GM13977 (cell line): ENCODE measurements around the gene PRDM16.

ENCODE experiments used
- DNase-seq: peaks from one replicate; pipeline ENCODE4 v3.0.0; 2012; ENCODE audit warnings: low spot score
- in situ Hi-C: fragments of 300-500 bp; cut with MboI; formaldehyde crosslinking; loops from one replicate; pipeline ENCODE4 v1.12.0; 2022; ENCODE audit warnings: low sequenced_read_pairs, low pct_unique_long_range_greater_than_20kb, mixed read lengths, inconsistent platforms; ENCODE audit not compliant: unreplicated experiment
- TF ChIP-seq, protein P1 (sequence below): IDR thresholded peaks from 2 replicates; pipeline ENCODE4 v1.5.1; 2012; ENCODE audit warnings: mild to moderate bottlenecking, control low read depth; ENCODE audit not compliant: insufficient read depth; ENCODE audit errors: extremely low read depth, missing control alignments

Gene PRDM16

DNA sequence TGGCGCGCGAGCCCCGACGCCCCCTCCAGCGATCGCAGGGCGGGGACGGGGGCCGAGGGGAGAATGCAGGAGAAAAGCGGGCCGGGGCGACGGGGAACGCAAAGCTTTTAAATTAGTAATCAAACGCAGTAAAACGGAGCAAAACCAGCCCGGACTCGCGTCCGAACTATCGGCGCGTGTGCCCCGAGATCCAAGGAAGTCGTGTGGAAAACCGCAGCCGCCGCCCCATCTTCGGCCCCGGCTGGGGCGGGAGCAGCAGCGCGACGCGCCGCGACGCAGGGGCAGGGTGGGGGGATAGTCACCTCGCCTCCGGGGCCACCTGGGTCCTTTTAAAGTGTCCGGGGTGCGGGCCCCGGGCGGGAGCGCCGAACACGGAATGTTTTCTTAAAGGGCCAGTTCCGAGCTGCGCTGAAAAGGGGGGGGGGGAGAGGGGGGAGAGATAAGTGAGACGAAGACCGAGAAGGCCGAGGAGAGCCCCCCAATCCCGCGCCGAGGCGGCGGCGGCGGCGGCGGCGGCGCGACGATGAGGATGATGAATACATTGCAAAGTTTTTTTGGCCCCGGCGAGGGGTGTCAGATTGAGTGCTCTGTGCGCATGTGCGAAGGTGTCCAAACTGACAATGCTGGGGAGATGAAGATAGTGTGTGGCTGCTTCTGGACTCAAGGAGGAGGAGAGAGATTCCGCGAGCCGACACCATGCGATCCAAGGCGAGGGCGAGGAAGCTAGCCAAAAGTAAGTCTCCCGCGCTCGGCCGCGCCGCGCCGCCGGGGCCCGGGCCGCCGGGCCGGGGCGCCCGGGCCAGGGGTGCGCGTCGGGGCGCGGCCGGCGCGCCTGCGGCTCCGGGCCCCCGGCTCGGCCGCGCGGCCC is at the start of gene PRDM16:
Gene PRDM16 (plus strand): TSS at position 640 of the 868 bp plus-strand sequence. CDS start 57 bp downstream, at position 697.
- TF ChIP-seq, protein P1, sequence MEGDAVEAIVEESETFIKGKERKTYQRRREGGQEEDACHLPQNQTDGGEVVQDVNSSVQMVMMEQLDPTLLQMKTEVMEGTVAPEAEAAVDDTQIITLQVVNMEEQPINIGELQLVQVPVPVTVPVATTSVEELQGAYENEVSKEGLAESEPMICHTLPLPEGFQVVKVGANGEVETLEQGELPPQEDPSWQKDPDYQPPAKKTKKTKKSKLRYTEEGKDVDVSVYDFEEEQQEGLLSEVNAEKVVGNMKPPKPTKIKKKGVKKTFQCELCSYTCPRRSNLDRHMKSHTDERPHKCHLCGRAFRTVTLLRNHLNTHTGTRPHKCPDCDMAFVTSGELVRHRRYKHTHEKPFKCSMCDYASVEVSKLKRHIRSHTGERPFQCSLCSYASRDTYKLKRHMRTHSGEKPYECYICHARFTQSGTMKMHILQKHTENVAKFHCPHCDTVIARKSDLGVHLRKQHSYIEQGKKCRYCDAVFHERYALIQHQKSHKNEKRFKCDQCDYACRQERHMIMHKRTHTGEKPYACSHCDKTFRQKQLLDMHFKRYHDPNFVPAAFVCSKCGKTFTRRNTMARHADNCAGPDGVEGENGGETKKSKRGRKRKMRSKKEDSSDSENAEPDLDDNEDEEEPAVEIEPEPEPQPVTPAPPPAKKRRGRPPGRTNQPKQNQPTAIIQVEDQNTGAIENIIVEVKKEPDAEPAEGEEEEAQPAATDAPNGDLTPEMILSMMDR: no peak
- in situ Hi-C loops: no loop called here
- no peak for DNase-seq

DNA sequence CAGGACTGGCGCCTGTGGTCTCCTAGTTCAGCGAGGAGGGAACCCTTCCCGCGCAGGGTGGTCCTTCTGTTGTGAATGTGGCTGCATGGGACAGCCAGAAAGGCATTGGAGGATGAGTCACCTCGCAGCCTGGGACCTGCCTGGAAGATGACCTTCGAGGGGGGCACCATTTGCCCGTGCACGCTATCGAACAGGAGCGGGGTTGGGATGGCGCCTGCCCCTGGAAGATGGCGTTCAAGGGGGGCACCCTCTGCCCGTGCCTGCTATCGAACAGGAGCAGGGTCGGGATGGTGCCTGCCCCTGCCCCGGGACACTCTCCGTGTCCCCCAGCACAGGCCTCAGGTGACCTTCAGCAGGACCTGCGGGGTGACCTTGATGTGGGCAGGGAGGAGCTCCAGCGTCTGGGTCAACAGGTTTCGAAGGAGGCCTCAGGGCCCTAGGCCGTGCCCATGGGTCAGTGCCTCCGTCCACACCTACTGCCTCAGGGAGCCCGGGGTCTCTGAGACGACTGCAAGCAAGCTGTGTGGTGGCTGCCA is 49.4 kb upstream of the PRDM16 start:
- TF ChIP-seq, protein P1: no peak
- in situ Hi-C loops: no loop called here

DNA sequence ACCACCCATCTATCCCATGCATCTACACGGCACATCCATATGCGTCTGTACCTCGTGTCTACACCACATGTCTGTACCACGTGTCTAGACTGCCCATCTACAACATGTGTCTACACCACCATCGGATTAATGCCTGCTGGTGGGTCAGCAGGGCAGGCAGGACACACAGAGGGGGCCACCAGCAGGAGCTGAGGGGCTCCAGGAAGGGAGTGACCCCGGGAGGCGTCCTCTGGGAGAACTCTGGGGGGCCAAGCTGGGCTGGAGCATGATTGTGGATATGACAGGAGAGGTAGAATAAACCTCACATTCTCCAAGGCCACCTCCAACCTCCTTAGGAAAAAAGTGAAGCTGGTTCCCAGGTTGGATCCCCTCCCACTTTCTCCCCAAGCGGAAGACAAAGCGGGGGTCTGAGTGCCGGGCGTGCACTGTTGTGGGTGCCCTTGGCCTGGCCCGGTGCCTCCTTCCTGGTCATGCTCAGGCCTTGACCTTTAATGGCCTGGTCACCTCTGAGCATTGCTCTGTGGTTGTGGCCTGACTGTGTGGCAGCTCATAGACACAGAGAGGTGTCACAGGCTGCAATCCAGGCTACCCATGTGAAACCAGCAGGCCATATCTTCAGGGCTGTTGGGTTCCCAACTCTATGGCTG is 48.6 kb upstream of the PRDM16 start:
- in situ Hi-C loops: no loop called here
- TF ChIP-seq, protein P1: no peak
- DNase-seq: no peak

More for the DNA sequence above, 49.4 kb upstream of the PRDM16 start:
- DNase-seq: no peak

DNA sequence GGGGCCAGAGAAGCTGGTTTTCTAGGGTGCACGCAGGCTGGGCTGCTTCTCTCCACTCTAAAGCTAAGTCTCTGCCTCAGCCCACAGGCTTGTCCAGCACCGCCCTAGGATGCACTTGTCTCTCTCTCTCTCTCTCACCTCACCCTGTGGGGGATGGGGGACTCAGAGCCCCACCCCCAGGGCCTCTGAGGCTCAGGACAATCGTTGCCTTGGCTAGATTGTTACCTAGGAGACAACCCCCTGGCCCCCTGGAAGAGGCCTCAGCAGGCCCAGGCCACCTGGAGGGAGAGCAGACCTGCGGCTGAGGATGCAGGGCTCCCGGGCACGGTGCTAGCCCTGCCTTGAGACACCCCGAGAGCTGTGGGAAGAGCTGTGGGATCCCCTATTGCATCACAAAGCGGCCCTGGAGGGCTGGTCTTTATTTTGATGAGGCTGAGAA is 47.8 kb upstream of the PRDM16 start, which contains the start of gene ACTRT2:
Gene ACTRT2 (plus strand): TSS at position 235 of the 439 bp plus-strand sequence. CDS start 220 bp downstream, outside the sequence.
- DNase-seq: no peak
- in situ Hi-C loops: no loop called here
- TF ChIP-seq, protein P1: no peak

DNA sequence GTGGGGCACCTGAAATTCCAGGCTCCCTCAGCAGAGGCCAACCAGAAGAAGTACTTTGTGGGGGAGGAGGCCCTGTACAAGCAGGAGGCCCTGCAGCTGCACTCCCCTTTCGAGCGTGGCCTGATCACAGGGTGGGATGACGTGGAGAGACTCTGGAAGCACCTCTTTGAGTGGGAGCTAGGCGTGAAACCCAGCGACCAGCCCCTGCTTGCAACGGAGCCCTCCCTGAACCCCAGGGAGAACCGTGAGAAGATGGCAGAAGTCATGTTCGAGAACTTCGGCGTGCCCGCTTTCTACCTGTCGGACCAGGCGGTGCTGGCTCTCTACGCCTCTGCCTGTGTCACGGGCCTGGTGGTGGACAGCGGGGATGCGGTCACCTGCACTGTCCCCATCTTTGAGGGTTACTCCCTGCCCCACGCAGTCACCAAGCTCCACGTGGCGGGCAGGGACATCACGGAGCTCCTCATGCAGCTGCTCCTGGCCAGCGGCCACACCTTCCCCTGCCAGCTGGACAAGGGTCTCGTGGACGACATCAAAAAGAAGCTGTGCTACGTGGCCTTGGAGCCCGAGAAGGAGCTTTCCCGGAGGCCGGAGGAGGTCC is 47.1 kb upstream of the PRDM16 start:
- in situ Hi-C loops: no loop called here
- DNase-seq: no peak
- TF ChIP-seq, protein P1: no peak

DNA sequence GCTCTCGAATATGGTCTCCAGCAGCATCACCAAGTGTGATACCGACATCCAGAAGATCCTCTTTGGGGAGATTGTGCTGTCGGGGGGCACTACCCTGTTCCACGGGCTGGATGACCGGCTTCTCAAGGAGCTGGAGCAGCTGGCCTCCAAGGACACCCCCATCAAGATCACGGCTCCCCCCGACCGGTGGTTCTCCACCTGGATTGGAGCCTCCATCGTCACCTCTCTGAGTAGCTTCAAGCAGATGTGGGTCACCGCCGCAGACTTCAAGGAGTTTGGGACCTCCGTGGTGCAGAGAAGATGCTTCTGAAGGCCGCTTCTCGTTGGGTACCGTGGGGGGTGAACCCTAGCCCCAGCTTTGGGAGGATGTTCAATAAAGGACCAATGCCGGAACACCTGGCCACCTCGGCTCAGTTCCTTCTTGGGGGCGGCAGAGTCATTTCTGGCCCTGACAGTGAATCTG is 46.5 kb upstream of the PRDM16 start:
- DNase-seq: no peak
- TF ChIP-seq, protein P1: no peak
- in situ Hi-C loops: no loop called here
